NCI-H2107 treated with DMSO at 0.1 percent for 48 hours (cell line): ENCODE measurements around the gene SLC35F1.
A peak's percentile ranks its signal among the peaks of the same experiment; 100 is the strongest.
"Not testable (repeated sequence)": the region's sequence is repeated elsewhere in the genome, so short reads cannot be mapped to it uniquely, and the experiment has no call there.

Source experiments
- DNase-seq: peaks from one replicate; lab custom pipeline; 2025; ENCODE audit not compliant: unreplicated experiment; lab: John Stamatoyannopoulos, UW

The SLC35F1 gene

DNA sequence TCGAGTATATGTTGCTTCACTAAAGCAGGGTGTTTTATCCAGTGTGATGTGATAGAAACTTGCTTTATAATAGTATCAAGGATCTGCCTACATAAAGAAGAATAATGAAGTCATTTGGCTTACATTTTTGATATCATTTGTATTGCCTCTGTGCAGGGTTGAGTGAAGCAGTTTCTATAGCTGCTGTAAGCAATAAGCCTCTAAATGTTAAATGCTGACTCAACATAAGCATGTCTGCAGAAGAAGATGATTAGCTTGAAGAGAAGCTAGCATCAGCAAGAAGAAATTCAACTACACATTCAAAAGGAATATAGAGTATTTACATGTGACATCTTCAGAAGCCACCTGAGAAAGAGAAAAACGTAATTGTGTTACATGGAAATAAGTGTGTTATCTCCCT is 17.6 kb downstream of the SLC35F1 start:
- no peak for DNase-seq

DNA sequence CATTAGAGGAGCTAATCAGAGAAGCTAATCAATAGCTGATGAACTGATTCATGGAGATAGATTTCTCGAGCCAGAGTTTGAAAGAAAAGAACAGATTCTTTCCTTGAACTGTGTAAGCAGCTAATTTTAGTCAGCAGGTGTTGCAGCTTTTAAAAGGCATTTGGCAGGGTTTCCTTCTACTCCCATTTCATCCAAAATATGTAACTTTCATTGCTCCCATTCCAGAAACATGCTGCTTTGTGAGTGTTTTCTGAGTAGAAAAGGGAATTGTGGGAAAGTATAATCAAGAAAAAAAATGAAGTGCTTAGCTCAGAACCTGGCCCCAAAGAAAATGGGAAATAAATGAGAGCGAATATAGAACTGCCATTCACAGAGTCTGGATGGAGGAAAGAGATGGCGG is 20.8 kb downstream of the SLC35F1 start:
- DNase-seq: no peak

DNA sequence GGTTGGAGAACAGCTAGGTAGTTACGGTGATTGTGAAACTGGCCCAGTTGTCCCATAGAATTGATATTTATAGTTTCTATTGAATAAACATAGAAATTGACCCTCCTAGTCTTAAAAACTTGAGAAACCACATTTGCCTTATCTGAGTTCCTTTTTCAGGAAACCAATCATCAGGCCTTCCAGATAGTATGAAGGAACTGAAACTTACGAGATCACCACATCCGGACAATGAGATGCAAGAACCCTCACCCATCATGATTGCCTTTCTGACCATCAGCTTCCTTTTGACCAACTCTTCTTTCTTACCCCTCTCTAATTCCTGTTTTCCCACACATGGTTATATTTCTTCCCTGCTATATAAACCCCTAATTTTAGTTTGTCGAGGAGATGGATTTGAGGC is 21.8 kb downstream of the SLC35F1 start:
- DNase-seq: no peak

DNA sequence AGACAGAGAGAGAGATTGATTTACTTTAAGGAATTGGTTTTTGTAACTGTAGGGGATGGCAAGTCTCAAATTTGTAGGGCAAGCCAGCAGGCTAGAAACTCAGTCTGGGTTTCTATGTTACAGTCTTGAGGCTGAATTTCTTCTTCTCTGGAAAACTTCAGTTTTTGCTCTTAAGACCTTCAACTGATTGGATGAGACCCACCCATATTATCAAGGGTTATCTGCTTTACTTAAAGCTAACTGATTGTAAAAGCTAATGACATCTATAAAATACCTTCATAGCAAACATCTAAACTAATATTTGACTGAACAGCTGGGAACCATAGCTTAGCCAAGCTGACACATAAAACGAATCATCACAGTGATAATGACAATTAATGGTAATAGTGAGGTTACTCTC is 22.4 kb downstream of the SLC35F1 start:
- no peak for DNase-seq

DNA sequence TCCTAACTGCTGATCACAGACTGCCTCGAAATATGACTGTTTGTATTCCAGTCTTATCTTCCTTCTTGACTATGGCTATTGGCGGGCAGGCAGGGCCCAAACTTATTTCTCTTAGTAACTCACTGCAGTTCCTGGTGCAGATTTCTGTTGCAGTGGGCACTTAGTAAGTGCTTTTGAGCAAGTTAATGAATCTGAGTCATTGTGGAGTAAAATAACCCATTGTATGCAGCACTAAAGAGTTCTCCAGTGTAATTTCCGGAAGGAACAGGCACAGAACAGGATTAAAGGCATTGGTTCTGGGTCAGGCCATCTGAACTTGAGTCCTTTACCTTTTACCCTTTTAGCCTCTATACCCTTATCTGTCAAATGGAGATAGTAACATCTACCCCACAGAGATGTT is 23.6 kb downstream of the SLC35F1 start:
- DNase-seq: no peak

DNA sequence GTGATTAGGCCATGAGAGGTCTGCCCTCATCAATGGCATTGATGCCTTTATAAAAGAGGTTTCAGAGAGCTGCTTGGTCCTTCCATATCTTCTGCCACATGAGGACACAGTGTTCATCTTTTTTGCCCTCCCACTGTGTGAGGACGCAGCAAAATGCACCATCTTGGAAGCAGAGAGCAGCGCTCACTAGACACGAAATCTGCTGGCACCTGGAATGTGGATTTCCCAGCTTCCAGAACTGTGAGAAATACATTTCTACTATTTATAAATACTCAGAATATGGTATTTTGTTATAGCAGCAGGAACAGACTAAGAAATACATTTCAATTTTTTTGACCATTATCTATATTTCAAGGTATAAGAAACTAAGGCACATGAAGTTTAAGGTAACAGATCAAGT is 24.9 kb downstream of the SLC35F1 start:
- DNase-seq: no peak

DNA sequence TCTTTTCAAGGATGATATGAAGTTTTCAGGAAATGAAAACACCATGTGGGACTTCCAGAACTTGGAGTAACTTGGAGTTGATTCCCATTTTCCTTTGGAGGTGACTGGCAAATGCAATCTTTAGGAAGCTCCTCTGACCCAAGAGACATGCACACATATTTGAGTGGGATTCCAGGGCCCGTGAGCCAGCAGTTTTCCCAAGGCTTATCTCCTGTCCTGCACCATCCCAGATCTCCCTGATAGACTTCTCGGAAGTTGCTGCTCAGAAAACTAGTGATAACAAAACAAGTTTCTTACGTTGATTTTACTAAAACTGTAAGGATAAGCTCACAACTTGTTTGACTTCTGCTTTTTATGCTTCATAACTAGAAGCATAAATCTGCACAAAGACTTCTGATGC is 25.6 kb downstream of the SLC35F1 start:
- DNase-seq: no peak

DNA sequence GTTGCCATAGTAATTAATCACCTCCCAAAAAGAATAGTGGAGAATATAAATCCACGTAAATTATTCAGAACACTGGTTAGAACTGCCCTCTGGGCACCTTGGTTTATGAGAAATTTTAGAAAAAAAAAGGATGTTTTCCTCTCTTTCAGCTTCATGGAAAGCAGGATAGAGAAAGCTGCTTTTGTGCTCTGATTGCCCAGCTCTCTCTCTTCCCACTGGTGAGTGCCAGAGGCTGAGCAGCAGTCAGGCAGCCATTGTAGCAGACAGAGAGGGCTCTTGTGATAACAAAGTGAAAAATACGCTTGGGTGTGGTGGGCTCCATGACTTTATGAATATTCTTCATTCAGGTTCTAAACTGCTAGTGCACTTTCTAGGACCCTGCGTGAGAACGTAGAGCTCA is 26.4 kb downstream of the SLC35F1 start:
- no peak for DNase-seq

DNA sequence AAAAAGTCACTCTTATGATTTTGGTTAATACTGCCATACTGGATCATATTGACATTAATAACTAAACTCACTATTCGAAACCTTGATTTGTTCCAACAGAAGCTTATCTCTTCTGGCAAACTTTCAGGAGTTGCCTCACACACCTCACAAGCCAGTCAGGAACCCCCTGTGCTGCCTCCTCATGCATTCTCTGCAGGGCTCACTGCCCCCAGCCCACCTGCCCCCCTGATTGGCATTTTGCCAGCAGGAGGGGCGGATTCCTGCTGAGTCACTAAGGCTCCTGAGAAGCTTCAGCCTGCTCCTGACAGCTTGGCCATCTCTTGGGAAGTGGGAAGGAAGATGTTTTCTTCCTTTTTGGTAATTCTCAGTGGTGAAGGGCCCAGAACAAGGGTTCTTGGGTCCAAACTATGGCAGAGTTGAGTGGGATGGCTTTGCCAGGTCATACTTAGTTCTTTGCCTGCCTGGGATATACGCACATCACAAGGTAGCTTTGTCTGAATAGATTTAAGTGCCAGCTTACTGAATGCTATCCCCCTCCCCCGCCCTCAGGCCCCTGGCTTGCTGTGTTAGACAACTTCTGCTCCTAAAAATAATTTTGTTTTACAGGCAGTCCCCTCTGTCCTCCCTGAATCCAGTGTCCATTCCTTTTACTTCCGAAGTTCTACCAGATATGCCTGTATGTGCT is 31.4 kb downstream of the SLC35F1 start:
- DNase-seq: no peak

DNA sequence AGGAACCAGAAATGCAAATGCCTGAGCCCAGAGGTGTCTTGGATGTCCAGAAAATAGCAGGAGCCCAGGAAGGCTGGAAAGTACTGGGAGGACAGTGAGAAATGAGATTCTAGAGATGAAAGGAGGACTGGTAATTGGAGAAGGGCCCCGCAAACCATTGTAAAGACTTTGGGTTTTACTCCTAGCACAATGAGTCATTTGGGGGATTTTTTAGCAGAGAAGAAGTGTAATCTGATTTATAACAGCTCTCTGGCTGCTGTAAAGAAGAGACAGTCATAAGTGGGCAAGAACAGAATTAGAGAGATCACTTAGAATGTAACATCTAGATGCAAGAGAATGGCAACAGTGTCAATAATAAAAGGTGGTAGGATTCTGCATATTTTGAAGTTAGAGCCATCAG is 40.2 kb downstream of the SLC35F1 start:
- DNase-seq: no peak

DNA sequence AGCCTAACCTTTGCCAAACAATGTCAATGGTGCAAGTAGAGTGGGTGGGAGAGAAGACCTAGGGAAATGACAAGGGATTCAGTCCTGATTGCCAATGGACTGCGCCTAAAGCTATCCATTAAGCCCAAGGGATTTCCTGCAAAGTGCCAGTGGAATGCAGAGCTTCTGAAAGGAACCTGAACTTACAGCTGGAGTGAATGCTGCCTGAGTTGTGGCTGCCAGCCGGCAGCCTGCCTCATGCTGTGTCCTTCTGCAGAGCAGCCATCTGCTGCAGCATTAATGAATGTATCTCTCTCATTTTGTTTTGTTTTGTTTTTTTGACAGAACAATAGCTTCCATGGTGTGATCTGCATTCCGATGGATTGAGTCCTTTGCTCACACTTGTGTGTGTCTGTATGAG is 44.7 kb downstream of the SLC35F1 start:
- no peak for DNase-seq

DNA sequence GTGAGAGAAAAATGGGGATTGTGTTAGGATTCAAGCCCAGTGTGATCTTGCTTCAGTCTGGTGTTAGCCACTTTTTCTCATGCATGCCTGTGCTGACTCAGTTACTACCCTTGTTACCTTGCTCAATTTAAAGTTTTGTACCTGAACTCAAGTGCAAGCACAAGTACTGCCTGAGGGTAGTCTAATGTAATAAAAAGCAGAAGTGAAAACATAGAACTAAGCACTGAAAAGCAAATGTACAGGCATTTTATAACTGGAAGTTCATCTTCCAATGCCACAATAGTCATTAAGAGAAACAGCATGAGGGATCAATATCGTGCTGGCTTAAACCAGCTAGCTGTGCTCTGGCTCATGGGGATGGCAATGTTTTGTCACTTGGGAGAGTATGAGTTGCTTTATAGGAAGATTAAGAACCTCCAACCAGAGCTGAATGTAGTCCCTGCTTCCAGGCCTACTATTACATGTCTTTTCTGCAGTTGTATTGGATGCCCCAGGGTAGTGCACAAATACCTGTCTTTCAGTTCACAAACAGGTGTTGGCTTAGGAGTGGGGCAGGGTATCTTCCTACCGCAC is 48.7 kb downstream of the SLC35F1 start:
- DNase-seq: no peak

DNA sequence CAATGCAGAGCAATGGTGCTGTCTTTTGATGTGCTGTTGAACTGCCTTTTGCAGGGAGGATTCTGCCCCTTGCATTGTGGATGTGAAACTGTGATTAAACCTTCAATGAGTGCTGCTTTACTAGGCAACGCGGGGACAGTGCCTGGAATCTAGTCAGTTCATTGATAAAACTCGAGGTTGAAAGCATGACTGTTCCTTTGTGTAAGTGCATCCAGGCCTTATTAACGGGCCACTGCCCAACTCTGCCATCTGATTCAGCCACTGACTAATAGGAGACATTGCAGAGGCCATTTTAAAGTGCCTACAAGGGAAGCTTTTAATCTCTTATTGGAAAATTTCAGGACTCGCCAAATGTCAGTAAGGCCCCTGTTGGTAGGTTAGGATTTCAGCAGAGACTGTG is 49.3 kb downstream of the SLC35F1 start:
- DNase-seq: no peak

DNA sequence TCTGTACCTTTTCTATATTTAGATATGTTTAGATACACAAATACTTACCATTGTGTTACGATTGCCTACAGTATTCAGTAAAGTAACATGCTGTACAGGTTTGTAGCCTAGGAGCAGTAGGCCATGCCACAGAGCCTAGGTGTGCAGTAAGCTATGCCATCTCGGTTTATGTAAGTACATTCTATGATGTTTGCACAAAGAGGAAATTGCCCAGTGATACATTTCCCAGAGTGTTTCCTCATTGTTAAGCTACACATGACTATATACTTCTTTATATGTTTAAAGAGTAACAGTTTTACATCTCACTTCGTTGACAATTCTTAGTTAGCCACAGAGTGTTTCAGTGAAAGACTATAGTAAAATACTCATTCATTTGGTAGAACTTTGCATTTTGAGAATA is 51.5 kb downstream of the SLC35F1 start:
- DNase-seq: no peak

DNA sequence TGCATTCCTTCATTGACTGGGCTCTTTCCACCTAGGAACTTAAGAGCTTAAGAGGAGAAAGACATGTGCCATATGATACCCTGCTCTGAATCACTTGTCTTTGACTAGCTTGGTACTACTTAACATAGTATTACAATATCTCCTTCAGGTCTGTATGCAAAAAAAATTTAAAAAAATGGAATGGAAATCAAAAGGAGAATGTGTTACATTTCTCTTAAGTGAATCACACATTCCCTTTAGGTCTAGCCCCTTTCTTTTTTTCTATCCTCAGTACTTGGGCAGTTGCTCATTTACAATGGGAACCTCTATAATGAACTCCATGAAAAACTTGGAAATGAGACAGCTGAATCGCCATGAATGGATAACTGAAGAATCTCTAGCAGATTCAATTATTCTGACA is 53.8 kb downstream of the SLC35F1 start:
- DNase-seq: no peak

DNA sequence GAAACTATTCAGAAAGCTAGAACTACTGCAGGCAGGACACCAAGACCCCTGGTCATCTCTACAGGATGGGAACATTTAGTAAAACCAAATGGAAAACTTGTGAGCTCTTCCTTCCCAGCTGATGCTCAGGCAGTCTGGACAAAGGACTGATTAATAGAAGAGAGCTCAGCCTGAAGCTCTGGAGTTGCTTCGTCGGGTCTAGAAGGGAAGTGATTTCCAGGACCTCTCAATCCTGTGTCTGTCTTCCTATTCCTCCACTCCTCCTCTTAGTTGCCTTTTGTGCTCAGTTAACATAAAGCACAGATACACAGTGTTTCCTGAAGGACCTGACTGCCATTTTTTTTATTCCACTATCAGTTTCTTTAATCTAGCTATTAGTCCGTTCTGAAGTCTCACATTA is 54.2 kb downstream of the SLC35F1 start:
- no peak for DNase-seq

DNA sequence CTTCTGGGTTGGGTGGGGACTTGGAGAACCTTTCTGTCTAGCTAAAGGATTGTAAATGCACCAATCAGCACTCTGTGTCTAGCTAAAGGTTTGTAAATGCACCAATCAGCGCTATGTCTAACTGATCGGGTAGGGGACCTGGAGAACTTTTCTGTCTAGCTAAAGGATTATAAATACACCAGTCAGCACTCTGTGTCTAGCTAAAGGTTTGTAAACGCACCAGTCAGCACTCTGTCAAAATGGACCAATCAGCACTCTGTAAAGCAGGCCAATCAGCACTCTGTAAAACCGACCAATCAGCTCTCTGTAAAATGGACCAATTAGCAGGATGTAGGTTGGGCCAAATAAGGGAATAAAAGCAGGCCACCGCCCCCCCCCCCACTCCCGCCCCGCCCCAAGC is 58.7 kb downstream of the SLC35F1 start:
- not testable (repeated sequence) for DNase-seq

DNA sequence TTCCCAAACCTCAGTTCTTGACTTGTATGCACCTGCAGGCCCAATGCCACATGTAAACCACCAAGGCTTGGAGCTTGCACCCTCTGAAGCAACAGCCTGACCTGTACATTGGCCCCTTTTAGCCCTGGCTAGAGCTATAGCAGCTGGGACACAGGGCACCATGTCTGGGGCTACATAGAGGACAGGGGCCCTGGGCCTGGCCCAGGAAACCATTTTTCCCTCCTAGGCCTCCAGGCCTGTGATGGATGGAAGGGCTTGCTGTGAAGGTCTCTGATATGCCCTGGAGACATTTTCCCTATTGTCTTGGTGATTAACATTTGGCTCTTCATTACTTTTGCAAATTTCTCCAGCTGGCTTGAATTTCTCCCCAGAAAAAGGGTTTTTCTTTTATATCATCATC is 64.6 kb downstream of the SLC35F1 start:
- DNase-seq: no peak

DNA sequence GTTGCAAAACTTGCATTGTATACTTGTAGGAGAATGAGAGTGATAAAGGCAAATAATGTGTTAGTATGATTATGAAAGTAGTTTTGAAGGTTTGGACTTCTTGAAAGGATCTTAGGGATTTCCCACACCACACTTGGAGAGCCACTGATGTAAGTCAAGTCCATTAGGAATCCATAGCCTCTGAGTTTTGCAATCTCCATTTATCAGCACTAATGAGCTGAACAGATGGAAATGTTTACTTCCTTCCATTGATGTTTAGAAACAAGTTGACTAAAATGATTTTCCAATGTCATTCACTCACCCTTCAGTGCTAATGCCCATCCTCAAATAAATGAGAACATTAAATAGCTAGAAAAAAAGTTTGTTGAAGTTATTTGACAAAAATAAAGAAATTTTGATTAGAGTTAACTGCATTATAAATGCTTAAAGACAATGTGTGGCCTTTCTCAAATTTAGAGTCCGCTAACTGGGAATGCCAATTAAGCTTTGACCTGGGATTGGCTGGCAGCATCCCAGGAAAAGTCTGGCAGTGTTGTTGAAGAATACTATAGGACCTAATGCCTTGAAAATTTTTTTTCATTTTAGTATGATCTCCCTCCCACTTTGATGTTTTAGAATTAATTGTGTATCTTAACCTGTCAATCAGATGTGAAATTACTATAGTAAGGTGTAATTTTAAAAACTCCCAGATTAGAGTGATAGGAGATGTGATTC is 68.0 kb downstream of the SLC35F1 start:
- no peak for DNase-seq

DNA sequence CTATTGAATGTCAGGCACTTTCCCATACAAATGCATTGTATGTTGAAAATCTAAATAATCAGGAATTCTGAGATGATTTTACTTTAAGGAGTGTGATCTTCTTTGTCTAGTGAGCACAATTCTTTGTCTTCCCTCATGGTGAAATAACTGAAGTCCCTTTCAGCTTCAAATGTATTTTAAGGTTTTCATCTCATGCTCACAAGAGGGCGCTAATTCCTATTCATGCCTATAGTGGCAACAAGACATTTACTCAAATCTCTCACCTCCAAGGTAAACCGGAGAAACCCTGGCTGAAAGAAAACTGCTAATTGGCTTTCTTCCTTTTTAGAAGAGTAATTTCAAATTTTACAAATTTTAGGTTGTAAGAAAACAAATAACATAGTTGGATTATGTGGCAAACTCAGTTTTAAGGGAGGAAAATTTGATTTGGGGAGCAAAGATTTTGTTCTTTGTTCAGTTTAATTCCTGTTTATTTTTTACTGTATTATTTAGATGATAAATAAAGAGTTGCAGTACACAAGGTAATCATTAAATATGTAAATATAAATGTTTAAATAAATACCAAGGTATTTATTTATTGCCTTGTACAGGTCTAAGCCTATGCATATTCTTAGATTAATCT is 69.1 kb downstream of the SLC35F1 start:
- peak; percentile 69 for DNase-seq

DNA sequence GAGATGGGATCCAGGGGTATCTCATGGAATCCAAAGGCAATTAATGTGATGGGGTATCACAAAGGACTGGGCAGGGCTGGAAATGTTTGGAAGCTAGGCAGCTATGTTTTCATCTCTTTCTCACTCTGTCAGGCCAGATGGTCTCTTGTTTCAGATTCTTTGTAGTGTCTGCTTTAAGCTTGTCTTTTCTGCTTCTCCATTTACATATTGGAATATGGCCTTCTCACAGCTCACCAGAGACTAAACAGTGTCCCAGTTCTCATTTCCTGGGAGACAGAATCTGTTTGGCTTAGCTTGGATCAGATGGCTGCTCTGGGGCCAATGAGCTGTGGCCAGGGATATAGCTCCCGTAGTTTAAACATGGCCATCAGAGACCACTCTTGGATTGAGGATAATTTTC is 78.9 kb downstream of the SLC35F1 start:
- no peak for DNase-seq

DNA sequence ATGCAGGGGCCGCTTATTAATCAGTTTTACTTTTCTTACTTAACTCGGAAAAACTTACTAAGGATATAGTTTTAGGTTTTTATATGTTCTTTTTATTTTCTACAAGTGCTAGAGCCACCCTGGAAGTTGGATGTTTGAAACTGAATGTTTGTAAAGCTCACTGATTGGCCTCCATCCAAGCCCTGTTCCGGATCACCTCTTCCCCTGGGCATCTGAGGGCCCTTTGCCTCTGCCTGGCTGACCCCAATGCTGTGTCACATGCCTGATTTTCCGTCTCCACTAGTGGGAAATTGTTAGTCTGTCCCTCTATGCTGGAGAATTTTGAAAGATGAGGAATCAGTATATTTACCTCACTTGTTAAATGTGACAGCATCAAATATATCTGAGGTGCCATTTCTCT is 79.3 kb downstream of the SLC35F1 start:
- DNase-seq: no peak
